ENCODE results near the gene MDM2.

- TF ChIP-seq ZBTB2 (CRISPR knock-in tag; IDR thresholded peaks at IDR 0.05; ENCODE audit: low read depth), result no peak
- no peak for TF ChIP-seq KAT2B (IDR thresholded peaks at IDR 0.05; ENCODE audit: borderline replicate concordance, low read depth, low read length)
- TF ChIP-seq POLR2AphosphoS5 (IDR thresholded peaks at IDR 0.05; ENCODE audit: low read depth, low read length), result no peak
- no peak for TF ChIP-seq KLF9 (CRISPR knock-in tag; IDR thresholded peaks at IDR 0.05; ENCODE audit: low read depth)
- no peak for TF ChIP-seq CTCF (CRISPR knock-in tag; IDR thresholded peaks at IDR 0.05)
- no peak for TF ChIP-seq ZNF431 (CRISPR knock-in tag; IDR thresholded peaks at IDR 0.05; ENCODE audit: borderline replicate concordance, low read depth)
- no peak for TF ChIP-seq JUNB (CRISPR knock-in tag; IDR thresholded peaks at IDR 0.05; ENCODE audit: borderline replicate concordance)
- no peak for TF ChIP-seq TAF1 (CRISPR knock-in tag; IDR thresholded peaks at IDR 0.05)
- TF ChIP-seq DBP (CRISPR knock-in tag; IDR thresholded peaks at IDR 0.05; ENCODE audit: not compliant biosample characterization), result no peak
Measured at GRCh38 chr12:68832504-68832867, 24.5 kb downstream of the MDM2 start.

Measured in HepG2 (cell line).